ENCODE measurements around the gene DIPK1A. TPM values are rescaled to one million over a fixed set of nuclear protein-coding genes. Genes with fewer than 3 reads are reported as not detected.

DIPK1A gene
- total RNA-seq, 1 experiment from 2014 or later: 15.8 TPM

DNA sequence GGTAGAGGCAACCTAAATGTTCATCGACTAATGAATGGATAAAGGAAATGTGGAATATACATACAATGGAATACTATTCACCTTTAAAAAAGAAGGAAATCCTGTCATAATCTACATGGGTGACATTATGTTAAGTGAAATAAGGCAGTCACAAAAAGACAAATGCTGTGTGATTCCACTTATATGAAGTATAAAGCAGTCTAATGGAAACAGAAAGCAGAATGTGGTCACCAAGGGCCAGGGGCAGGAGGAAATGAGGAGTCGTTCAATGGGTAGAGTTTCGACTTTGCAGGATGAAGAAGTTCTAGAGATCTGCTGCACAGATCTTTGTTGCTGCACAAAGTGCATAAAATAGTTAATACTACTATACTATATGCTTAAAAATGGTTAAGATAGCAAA lies 7.8 kb downstream of the DIPK1A start:
- no peak for DNase-seq (ENCODE audit: low read depth)

DNA sequence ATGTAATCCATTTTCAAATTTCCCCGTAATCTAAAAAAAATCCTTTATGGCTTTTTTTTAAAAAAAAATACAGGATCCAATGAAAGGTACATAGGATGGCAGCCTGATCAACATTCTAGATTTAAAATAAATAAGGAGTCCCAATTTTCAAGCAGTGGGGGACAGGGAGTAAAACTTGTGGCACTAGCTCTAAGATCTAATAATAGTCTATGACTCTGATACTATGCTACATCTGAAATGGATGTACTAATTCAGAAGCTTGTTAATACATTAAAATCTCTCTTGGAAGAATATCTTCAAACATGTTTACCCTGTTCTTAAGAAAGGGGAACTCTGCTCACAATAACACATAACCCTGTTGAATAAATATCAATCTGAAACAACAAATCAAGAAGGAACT lies 8.5 kb downstream of the DIPK1A start:
- DNase-seq (ENCODE audit: low read depth): no peak

DNA sequence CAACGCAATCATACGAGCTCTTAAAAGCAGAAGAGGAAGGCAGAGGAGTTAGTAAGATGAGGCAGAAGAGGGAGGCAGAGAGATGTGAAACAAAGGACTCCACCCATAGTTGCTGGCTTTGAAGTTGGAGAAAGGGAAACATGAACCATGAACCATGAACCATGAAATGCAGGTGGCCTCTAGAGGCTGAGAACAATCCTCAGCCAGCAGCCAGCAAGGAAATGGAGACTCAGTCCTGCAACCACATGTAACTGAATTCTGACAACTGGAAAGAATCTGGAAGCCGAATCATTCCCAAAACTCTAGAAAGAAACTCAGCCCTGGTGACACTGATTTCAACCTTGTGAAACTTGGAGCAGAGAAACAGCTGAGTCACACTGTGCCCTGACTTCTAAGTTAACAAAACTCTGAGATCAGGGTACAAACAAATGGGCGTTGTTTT lies 10.1 kb downstream of the DIPK1A start:
- peak; percentile 80 for DNase-seq (ENCODE audit: low read depth)

DNA sequence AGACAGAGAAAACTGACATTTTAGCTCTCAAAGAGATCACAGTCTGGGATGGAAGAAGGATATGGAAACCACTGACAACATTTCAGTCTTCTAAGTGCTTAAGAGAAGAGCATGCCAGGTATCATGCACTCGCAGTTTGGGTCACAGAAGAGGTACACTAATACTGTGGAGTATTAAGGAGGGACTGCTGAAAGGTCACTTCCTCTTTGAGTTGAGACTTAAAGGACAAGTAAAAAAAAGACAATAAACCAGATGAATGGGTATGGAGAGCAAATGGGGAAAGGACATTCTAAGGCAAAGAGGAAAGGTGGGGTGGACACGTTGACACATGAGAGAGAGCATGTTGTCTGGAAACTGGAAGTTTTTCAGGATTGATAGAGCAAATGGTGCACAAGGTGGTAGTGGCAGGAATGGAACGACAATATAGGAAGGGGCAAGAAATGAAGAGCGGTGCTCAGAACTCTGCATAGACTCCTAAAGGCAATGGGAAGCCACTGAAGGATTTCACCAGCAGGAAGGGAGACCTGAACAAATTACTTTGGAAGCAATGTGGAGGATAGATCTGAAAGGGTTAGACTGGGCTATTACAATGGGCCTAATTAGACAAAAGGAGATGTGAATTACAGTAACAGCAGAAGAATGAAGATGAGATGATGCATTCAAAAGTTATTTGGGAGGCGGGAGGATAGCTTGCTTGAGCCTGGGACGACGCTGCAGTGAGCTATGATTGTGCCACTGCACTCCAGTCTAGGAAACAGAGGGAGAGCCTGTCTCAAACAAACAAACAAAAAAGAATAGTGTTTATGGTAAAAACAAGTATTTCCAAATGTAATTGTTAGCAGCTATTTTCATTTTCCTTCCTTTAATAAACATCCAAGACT lies 11.1 kb downstream of the DIPK1A start:
- peak; percentile 72 for DNase-seq (ENCODE audit: low read depth)

DNA sequence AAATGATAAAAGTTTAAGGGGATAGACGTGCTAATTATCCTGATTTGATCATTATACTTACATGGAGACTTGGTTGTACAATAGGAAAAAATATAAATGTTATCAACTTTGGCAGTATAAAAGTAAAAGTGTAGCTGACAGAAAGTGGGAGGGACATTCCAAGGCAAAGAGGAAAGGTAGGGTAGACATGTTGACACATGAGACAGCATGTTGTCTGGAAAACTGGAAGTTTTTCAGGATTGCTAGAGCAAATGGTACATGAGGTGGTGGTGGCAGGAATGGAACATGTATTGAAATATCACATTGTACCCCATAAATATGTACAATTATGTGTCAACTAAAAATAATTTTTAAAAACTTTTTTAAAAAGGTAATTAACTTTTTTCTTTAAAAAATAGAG lies 13.2 kb downstream of the DIPK1A start:
- DNase-seq (ENCODE audit: low read depth): no peak

DNA sequence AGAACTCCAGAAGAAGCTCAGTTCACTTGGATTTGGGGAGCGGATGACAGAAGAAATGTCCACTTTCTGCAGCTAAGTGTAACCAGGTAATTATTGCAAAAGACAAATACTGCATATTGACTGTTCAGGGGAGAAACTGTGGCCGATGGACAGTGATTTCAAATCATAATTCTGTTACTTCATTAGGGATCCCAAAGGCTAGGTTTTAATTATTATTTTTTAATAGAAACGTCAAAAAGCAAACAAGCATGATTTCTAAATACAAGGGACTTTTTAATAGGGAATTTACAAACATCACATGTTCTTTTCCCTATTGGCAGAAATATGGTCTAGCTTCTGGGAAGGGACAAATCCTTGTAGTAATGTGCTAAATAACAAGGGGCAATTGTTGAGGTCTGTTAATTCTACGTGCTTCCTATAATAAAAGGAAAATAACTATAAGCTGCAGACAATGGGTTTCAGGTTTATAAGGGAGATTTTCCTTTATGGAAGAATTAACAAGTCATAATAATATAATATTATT lies 15.5 kb downstream of the DIPK1A start:
- DNase-seq (ENCODE audit: low read depth): no peak

DNA sequence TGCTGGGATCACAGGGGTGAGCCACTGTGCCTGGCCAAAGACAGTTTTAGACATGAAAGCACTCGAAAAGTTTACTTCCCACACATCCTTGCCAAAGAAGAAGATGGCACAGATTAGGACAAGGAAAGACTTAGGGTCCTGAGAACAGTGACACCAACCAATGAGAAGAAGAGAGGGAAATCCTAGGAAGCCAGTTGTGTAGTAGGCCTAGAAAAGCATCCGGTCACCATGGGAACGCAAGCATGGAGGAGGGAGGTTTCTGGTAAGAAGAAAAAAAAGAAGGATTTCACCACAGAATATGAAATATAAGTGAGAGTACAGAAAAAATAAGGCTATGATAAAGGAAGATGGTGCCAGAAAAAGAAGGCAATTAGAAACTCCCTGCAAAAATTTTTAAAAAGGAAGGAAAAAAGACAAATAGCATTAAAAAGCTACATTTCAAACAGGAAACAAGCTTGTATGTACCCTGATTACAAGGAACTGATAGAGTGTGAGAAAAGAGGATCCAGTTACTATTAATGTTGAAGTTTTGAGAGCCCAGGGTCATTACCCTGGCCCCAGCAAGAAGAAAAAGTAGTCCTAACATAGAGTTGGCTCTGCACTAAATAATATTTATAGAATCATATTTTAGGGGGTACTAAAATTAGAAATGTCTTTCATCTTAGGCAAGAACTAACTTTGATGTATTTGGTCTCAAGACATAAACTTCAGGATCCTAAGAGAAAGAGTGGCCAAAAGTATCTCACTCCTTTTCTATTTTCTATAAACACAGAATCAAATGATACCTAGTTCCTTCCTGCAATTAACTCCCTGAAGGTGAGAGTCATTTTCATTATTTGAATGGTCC lies 16.1 kb downstream of the DIPK1A start:
- peak; percentile 8 for DNase-seq (ENCODE audit: low read depth)

DNA sequence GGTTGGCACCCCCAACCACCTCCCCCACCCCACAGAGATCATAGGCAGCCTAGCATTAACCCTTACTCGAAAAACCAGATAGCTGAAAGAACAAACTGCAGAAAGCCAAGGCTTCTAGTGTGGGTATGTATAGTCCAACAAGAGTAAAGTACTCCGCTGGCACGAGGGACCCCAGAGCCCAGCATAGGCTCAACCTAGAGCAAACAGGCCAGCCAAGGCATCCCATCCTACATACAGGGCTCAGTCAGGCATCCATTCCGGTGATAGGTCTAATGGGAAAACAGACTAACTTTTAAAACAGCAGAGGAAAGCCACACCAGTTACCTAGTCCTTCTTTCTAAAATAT lies 17.8 kb downstream of the DIPK1A start:
- no peak for DNase-seq (ENCODE audit: low read depth)

DNA sequence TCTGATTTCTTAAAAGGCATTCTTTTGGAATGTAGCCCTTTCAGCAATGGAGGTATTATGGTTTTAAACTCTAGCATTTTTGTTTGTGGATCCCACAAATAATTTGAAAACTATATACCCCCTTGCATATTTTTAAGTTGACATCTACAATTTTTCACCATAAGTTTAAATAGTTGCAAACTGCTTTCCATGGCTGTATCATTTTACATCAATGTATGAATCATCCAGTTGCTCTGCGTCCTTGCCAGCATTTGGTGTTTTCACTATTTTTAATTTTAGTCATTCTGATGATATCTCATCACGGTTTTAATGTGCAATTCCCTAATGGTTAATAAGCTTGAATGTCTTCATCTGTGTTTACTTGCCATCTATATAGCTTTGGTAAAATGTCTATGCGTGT lies 20.7 kb downstream of the DIPK1A start:
- peak; percentile 44 for DNase-seq (ENCODE audit: low read depth)

DNA sequence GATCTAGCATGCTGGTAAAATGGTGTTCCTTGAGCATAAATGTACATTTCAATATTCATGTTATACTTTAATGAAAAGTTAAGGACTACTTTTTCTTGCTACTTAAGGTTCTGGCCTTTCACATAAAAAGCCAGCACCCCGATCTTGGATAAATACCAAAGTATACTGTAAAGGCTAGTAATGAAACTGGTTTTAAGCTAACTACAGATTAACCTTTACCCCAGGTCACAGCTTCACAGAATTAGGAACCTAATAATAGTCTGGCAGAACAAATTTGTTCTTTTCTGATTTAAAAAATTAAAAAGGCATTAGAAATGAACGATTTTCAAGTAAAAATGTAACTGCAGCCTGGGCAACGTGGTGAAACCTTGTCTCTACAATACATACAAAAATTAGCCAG lies 23.5 kb downstream of the DIPK1A start:
- no peak for DNase-seq (ENCODE audit: low read depth)

DNA sequence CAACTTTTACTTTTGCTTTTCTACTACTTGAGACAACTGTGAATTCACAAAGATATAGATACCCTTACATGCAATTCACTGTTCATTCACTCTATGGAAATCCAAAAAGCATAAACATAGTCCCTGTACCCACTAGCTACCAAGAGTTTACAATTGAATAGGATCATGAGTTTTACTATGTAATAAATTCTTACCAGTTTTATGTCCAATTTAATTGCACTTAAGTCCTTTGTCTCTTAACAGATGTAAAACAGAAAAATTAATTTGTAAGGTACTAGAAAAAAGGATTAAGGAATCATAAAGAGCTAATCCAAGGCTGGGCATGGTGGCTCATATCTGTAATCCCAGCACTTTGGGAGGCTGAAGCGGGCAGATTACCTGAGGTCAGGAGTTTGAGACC lies 24.4 kb downstream of the DIPK1A start:
- DNase-seq (ENCODE audit: low read depth): no peak

DNA sequence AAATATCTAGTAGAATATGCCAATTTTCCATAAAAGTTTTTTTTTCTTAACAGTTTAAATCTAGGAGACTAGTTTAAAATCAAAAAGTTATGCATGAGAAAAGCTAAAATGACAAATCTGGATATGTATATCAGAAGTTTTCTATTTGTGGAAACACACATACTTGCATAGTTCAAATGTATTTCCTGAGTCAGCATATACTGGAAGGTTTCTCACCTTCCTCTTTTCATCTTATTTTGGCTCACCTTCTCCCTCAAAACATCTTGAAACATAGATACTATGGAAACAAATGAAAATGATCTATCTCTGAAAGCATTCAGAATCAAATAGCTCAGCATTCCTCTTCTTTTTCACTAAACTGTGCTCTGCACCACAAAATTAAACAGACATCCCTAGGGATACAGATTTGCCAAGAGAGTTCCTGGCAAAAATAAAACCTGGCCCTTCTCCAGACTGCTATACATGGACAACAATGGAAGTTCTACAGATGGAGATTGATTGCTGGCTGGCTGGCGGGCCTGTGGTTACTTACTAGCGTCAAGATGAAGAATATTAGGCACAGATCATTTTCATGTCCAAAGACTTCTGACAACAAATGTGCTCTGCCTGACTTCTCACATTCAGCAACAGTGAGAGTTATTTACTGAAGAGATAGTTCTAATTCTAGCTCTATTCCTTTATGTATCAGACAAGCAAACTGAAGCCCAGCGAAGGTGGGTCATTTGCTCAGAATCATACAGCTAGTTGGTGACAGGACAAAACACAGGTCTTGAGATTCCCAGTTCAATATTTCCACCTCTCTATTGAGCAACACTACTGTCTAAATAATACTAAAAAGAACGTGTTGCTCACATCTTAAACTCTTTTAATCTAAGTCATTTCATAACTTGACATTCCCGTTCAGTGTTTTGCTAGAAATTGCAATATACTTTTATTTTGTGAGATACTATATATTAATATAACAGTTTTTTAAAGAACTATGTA lies 26.6 kb downstream of the DIPK1A start:
- DNase-seq (ENCODE audit: low read depth): peak; percentile 93

DNA sequence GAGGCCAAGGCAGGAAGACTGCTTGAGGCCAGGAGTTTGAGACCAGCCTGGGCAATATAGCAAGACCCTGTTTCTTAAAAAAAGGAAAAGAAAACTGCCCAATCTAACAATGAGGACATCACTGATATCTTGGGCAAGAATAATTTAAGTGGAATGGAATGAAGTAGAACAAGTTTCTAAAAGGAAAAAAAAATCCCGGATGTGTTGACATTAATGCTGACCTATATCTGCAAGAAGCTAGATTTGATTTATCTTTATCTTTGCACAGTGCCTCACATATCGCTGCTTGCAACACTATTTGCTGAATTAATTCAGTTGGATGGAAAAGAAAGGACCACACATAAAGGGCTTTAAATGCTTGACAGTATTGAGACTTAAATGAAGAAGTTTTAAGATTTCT lies 27.8 kb downstream of the DIPK1A start:
- no peak for DNase-seq (ENCODE audit: low read depth)

DNA sequence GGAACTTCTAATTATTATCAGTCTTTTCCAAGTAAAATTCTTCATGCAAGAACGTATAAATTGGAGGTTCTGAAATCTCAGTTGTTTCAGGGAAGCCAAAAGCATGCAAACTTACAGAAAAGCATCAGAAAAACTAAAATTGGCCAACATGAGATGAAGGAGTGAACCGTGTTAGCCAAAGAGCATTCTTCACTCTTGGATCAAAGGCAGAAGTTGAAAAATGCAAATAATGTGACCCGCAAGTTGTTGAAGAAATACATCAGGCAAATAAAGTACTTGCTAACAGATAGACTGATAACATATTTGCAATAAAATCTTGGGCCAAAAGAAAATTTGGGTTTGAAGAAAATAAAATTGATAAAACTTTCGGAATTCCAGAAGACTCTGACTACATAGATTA lies 29.6 kb downstream of the DIPK1A start:
- DNase-seq (ENCODE audit: low read depth): no peak

DNA sequence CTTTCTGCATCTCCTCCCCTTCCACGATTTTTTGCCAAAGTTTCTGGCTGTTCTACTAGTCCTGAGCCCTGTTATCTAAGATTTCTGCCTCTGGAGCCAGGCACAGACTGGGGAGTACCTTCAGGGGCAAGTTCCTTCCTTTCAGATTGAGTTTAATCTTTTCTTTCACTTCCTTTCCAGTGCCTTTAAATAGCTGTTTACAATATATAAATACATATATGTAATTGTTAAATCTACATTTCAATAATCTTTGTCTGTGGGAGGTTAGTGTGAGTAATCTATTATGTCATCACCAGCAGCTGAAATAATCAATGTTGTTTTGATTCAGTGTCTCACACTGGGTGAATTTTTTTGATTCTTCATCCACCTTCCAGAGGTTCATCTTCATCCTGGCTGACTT lies 31.8 kb downstream of the DIPK1A start:
- peak; percentile 56 for DNase-seq (ENCODE audit: low read depth)

DNA sequence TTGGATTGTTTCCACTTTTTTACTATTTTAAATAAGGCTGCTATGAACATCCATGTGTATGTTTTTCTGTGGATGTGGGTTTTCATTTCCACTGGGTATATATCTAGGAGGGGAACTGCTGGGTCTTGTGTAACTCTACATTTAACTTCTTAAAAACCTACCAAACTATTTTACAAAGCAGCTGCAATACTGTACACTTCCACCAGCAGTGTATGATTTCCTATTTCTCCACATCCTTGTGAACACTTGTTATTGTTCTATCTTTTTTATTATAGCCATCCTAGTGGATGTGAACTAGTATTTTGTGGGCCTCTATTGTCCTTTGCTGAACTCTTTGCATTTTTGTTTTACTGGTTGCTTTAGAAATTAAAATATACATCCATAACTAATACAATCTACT lies 33.4 kb downstream of the DIPK1A start:
- DNase-seq (ENCODE audit: low read depth): no peak

DNA sequence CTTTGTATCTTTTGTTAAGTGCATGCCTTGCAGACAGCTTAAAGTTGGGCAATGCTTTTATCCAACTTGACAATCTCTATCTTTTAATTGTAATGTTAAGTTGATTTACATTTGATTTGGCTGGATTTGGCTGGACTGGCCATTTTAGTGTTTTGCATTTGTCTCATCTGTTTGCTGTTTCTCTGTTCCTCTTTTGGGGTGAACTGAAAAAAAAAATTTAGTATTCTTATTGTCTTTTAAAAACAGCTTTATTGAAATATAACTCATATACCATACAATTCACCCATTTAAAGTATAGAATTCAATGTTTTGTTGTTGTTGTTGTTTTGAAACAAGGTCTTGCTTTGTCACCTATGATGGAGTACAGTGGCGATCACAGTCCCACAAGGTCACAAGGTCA lies 34.4 kb downstream of the DIPK1A start:
- no peak for DNase-seq (ENCODE audit: low read depth)

DNA sequence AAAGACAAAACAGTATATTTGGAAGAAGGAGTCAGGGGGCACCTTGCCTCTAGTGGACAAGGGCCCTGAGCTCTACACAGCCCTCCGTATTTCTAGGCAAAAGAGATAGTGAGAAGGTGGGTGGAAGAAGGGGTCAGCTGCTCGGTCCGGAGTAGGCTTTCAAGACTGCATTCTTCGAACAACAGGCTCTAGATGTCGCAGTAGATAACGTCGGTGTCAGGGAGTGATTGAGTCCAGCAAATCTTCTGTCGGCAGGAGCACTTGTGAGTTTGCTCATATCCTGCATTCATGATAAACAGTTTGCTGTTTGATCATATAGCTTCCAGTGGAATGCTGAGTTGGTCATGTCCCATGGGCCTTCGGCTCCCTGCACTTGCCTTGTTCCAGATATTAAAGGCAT lies 36.8 kb downstream of the DIPK1A start:
- no peak for DNase-seq (ENCODE audit: low read depth)

DNA sequence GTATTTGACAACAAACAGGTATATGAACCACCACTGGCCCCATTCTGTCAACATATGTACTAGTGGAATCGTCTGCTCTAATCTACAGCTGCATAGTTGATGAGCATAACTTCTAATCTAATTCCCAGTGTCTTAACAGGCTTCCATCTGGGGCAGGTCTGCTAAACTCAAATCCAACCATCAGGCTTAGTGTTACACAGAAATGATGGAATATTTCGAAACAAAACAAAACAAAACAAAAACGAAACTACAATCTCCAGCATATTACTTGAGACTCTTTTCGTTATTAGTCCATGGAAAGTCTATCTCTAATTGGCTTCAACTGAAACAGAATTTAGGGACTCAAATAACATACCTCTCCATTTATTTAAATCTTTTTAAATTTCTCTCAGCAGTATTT lies 37.6 kb downstream of the DIPK1A start:
- DNase-seq (ENCODE audit: low read depth): no peak

DNA sequence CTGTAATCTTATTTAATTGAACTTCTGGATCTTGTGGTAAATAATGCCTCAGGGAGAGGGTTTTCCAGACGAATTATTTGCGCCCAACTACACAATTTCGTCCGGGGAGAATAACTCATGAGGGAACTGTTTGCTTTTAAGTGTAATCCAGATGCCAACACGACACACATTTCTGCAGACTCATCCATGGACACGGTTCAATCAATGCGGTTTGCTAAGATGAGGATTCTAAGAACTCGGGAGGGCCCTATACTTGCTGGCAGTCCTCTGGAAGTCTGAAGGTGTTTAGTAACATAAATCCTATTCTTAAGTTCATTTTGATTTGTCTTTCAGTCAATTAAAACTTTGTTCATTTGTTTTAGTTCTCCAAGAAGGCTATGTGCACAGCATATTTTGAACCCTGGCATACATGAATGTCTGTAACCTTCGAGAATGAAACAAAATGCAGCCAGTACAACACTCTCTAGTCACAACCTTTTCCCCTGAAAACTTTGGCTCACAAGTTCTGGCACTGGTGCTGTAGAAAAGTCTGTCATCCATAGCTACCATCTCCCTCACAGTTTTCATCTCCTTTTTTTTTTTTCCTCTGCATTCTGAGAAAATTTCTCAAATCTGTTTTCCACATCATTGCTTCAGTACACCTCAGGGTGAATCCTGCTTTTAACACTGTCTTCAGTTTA lies 38.8 kb downstream of the DIPK1A start:
- DNase-seq (ENCODE audit: low read depth): no peak

All from LHCN-M2 (cell line).